Neuronal stem cell (in vitro differentiated cells): Measurements from ENCODE around the gene ARRDC4.
A peak's percentile ranks its signal among the peaks of the same experiment; 100 is the strongest.

Source experiments
- DNase-seq: peaks from one replicate; pipeline ENCODE4 v3.0.0-alpha.2; 2013; ENCODE audit warnings: low spot score
- H2AFZ ChIP-seq: one replicate; pipeline ENCODE4 v1.6.1; 2013; ENCODE audit warnings: mild to moderate bottlenecking, low read length, inconsistent platforms
- H2AK5ac ChIP-seq: 2 replicates; pipeline ENCODE4 v1.6.1; 2013; ENCODE audit warnings: low read depth, mild to moderate bottlenecking, inconsistent platforms, low read length, moderate library complexity, mixed read lengths
- H2BK120ac ChIP-seq: 2 replicates; pipeline ENCODE4 v1.6.1; 2013; ENCODE audit warnings: low read depth, mild to moderate bottlenecking, inconsistent platforms, low read length, moderate library complexity, mixed read lengths
- H2BK12ac ChIP-seq: one replicate; pipeline ENCODE4 v1.6.1; 2013; ENCODE audit warnings: low read length, inconsistent platforms
- H2BK15ac ChIP-seq: 2 replicates; pipeline ENCODE4 v1.6.1; 2013; ENCODE audit warnings: mild to moderate bottlenecking, low read length, inconsistent platforms, mixed read lengths
- H2BK5ac ChIP-seq: one replicate; pipeline ENCODE4 v1.6.1; 2013; ENCODE audit warnings: inconsistent platforms, mild to moderate bottlenecking, low read length, moderate library complexity
- H3K14ac ChIP-seq: one replicate; pipeline ENCODE4 v1.6.1; 2013; ENCODE audit warnings: low read length, inconsistent platforms
- H3K18ac ChIP-seq: 2 replicates; pipeline ENCODE4 v1.6.1; 2013; ENCODE audit warnings: low read length, inconsistent platforms
- H3K23ac ChIP-seq: 2 replicates; pipeline ENCODE4 v1.6.1; 2013; ENCODE audit warnings: low read depth, mild to moderate bottlenecking, mixed read lengths, low read length, inconsistent platforms; ENCODE audit not compliant: poor library complexity
- H3K27ac ChIP-seq: replicated peaks from 3 replicates; pipeline ENCODE4 v1.5.1; 2013; ENCODE audit warnings: low read length, inconsistent platforms
- H3K27me3 ChIP-seq, 3 experiments: 2 replicates each; pipeline ENCODE4 v1.6.1; 2013; ENCODE audit warnings: low read length in 3 of 3, mild to moderate bottlenecking in 2 of 3, inconsistent platforms in 1 of 3, low read depth in 1 of 3, mixed read lengths in 1 of 3, moderate library complexity in 1 of 3; ENCODE audit not compliant: control insufficient read depth in 3 of 3, insufficient read depth in 3 of 3
- H3K36me3 ChIP-seq, 2 donors: replicated peaks in 1 of 2; 2 replicates each; pipeline ENCODE4 v1.6.1; 2013; ENCODE audit warnings: low read length in 2 of 2; ENCODE audit not compliant: control insufficient read depth in 2 of 2, insufficient read depth in 2 of 2
- H3K4ac ChIP-seq: 2 replicates; pipeline ENCODE4 v1.6.1; 2013; ENCODE audit warnings: inconsistent platforms, mild to moderate bottlenecking, low read length, moderate library complexity
- H3K4me1 ChIP-seq, 2 donors: 1 replicate in 1 of 2; 2 replicates in 1 of 2; pipeline ENCODE4 v1.6.1; 2013; ENCODE audit warnings: low read length in 2 of 2, low read depth in 1 of 2; ENCODE audit not compliant: control insufficient read depth in 2 of 2, insufficient read depth in 1 of 2
- H3K4me2 ChIP-seq: one replicate; pipeline ENCODE4 v1.6.1; 2013; ENCODE audit warnings: mild to moderate bottlenecking, low read length, inconsistent platforms; ENCODE audit not compliant: insufficient read depth, poor library complexity, severe bottlenecking
- H3K4me3 ChIP-seq, 2 donors: 2 replicates each; pipeline ENCODE4 v1.5.1; 2013; ENCODE audit warnings: low read length in 2 of 2, mild to moderate bottlenecking in 2 of 2, inconsistent platforms in 1 of 2, moderate library complexity in 1 of 2
- H3K79me1 ChIP-seq: one replicate; pipeline ENCODE4 v1.6.1; 2013; ENCODE audit warnings: low read depth, mild to moderate bottlenecking, inconsistent platforms, low read length, moderate library complexity
- H3K9ac ChIP-seq: one replicate; pipeline ENCODE4 v1.6.1; 2013; ENCODE audit warnings: mild to moderate bottlenecking, low read depth, low read length, inconsistent platforms; ENCODE audit not compliant: poor library complexity
- H3K9me3 ChIP-seq, 2 donors: replicated peaks in 1 of 2; 2 replicates each; pipeline versions ENCODE3 to v1.6.1; 2013; ENCODE audit warnings: low read length in 2 of 2, mild to moderate bottlenecking in 2 of 2, inconsistent platforms in 1 of 2, low read depth in 1 of 2, mixed read lengths in 1 of 2, moderate library complexity in 1 of 2; ENCODE audit not compliant: control insufficient read depth in 2 of 2, insufficient read depth in 1 of 2
- H4K8ac ChIP-seq: one replicate; pipeline ENCODE4 v1.6.1; 2013; ENCODE audit warnings: low read depth, mild to moderate bottlenecking, inconsistent platforms, low read length, moderate library complexity
- H4K91ac ChIP-seq: one replicate; pipeline ENCODE4 v1.6.1; 2013; ENCODE audit warnings: low read length, low read depth, mild to moderate bottlenecking, inconsistent platforms; ENCODE audit not compliant: poor library complexity
- WGBS, 2 donors: extraction: QIAGEN DNeasy Blood & Tissue Kit; methylation state at CpG; one replicate each; pipeline ENCODE4 v1.1.7; 2013; ENCODE audit warnings: missing lambda C conversion rate in 2 of 2, mixed read lengths in 1 of 2; ENCODE audit not compliant: insufficient read length in 2 of 2, insufficient replicate concordance in 1 of 2; ENCODE audit errors: extremely low coverage in 2 of 2; 5-methylcytosine and 5-hydroxymethylcytosine counted together

Gene ARRDC4

GRCh38 chr15:97959724-97960363 lies 659 bp upstream of the ARRDC4 start:
- no CpG with 5 or more reads among the region's 19 CpGs for WGBS, 2 donors
- Histone ChIP-seq H2AFZ (peak overlapping the region; percentile 86), H3K18ac (no peak overlapping the region), H3K4me3 (peak overlapping the region; percentile 34 to 44), H3K4ac (no peak overlapping the region), H3K36me3 (peaks cover 0 to 12% of the 10 kb centered on the region in 2 donors), H4K91ac (no peak overlapping the region), H3K27ac (no peak overlapping the region), H3K9ac (no peak overlapping the region), H4K8ac (no peak overlapping the region), H2BK12ac (no peak overlapping the region), H3K14ac (no peak overlapping the region), H3K79me1 (no peaks in the 10 kb centered on the region), H3K23ac (no peak overlapping the region), H3K4me1 (peaks cover 3 to 5% of the 10 kb centered on the region in 2 donors), H2BK120ac (no peak overlapping the region), H2BK15ac (no peak overlapping the region), H3K9me3 (no peaks in the 10 kb centered on the region), H2AK5ac (no peak overlapping the region), H3K4me2 (peak overlapping the region; percentile 49), H2BK5ac (no peak overlapping the region), H3K27me3 (peaks cover 0 to 8% (median 0%) of the 10 kb centered on the region in 3 experiments)
- DNase-seq = no peak

- H4K91ac ChIP-seq = no peak overlapping the region
These were observed 808 bp downstream of the ARRDC4 start for GRCh38 chr15:97961067-97961954.

GRCh38 chr15:97962263-97962662 lies 1.8 kb downstream of the ARRDC4 start:
- no peak overlapping the region for H2BK120ac ChIP-seq
- no peak overlapping the region for H2BK5ac ChIP-seq
- H2BK15ac ChIP-seq = no peak overlapping the region
- H3K14ac ChIP-seq = no peak overlapping the region
- no peak overlapping the region for H2BK12ac ChIP-seq
- H3K23ac ChIP-seq = no peak overlapping the region
- H3K4me2 ChIP-seq = no peak overlapping the region
- H3K9ac ChIP-seq = no peak overlapping the region
- peaks cover 0 to 37% of the 10 kb centered on the region in 2 donors for H3K36me3 ChIP-seq
- no CpG with 5 or more reads among the region's 2 CpGs for whole genome bisulfite sequencing, 2 donors
- peaks cover 0 to 8% (median 0%) of the 10 kb centered on the region in 3 experiments for H3K27me3 ChIP-seq
- peaks cover 3 to 5% of the 10 kb centered on the region in 2 donors for H3K4me1 ChIP-seq
- H3K9me3 ChIP-seq = no peaks in the 10 kb centered on the region
- no peak overlapping the region for H2AFZ ChIP-seq
- no peaks in the 10 kb centered on the region for H3K79me1 ChIP-seq
- no peak overlapping the region for H3K18ac ChIP-seq
- no peak overlapping the region for H4K91ac ChIP-seq
- H2AK5ac ChIP-seq = no peak overlapping the region
- no peak overlapping the region for H3K4ac ChIP-seq
- no peak overlapping the region for H3K27ac ChIP-seq
- no peak overlapping the region for H4K8ac ChIP-seq
- no peak for DNase-seq
- H3K4me3 ChIP-seq = peak overlapping the region in 1 of 2 donors; percentile 58

More at GRCh38 chr15:97961067-97961954, 808 bp downstream of the ARRDC4 start:
- Histone ChIP-seq H3K9me3 (no peaks in the 10 kb centered on the region), H3K36me3 (peaks cover 0 to 27% of the 10 kb centered on the region in 2 donors), H3K4me3 (peak overlapping the region; percentile 58 to 89), H2BK15ac (no peak overlapping the region), H4K8ac (no peak overlapping the region), H3K27me3 (peaks cover 0 to 8% (median 0%) of the 10 kb centered on the region in 3 experiments), H3K79me1 (no peaks in the 10 kb centered on the region), H3K9ac (peak overlapping the region; percentile 88), H2AFZ (peak overlapping the region; percentile 89), H3K4me1 (peaks cover 3 to 5% of the 10 kb centered on the region in 2 donors), H3K18ac (no peak overlapping the region), H2BK5ac (peak overlapping the region; percentile 43), H2AK5ac (peak overlapping the region; percentile 29), H2BK120ac (no peak overlapping the region), H3K14ac (no peak overlapping the region), H3K27ac (no peak overlapping the region), H3K23ac (peak overlapping the region; percentile 80), H3K4me2 (peak overlapping the region; percentile 89), H2BK12ac (no peak overlapping the region), H3K4ac (no peak overlapping the region)
- peak; percentile 9 for DNase-seq
- WGBS, 2 donors = no CpG with 5 or more reads among the region's 48 CpGs

- H3K9ac ChIP-seq = no peak overlapping the region
- H3K23ac ChIP-seq = no peak overlapping the region
- H3K4me3 ChIP-seq = no peak overlapping the region
- H3K79me1 ChIP-seq = no peaks in the 10 kb centered on the region
- H3K27ac ChIP-seq = no peak overlapping the region
- H2AK5ac ChIP-seq = no peak overlapping the region
- H3K18ac ChIP-seq = no peak overlapping the region
- no peak overlapping the region for H3K14ac ChIP-seq
- H3K4me1 ChIP-seq = peaks cover 3 to 5% of the 10 kb centered on the region in 2 donors
- H2BK15ac ChIP-seq = no peak overlapping the region
- H3K4ac ChIP-seq = no peak overlapping the region
- H3K4me2 ChIP-seq = no peak overlapping the region
- no peak overlapping the region for H2BK120ac ChIP-seq
- DNase-seq = no peak
- peaks cover 0 to 51% of the 10 kb centered on the region in 2 donors for H3K36me3 ChIP-seq
- no peak overlapping the region for H2BK5ac ChIP-seq
- H3K9me3 ChIP-seq = no peaks in the 10 kb centered on the region
- H3K27me3 ChIP-seq = peaks cover 0 to 8% (median 0%) of the 10 kb centered on the region in 3 experiments
- no peak overlapping the region for H2AFZ ChIP-seq
- no peak overlapping the region for H2BK12ac ChIP-seq
- no peak overlapping the region for H4K91ac ChIP-seq
- no peak overlapping the region for H4K8ac ChIP-seq
- WGBS, 2 donors = no CpG with 5 or more reads among the region's 4 CpGs
These were observed 3.3 kb downstream of the ARRDC4 start for GRCh38 chr15:97963779-97964178.
